K562 (cell line): ENCODE measurements around the gene MLLT1. TPM values are rescaled to one million over a fixed set of nuclear protein-coding genes. Genes with fewer than 3 reads are reported as not detected.
A peak's percentile ranks its signal among the peaks of the same experiment; 100 is the strongest.

Experiments
- BRCA1 ChIP-seq, 2 experiments: fragments of 450-650 bp in 1 of 2; sonication (generic) in 1 of 2; formaldehyde crosslinking in 1 of 2; IDR thresholded peaks; 2 replicates each; pipeline versions ENCODE4 v1.5.0 to v1.6.1; 2017 to 2020; ENCODE audit warnings: mild to moderate bottlenecking in 1 of 2, missing genetic modification reagents in 1 of 2
- HDAC3 ChIP-seq: fragments of 450-650 bp; IDR thresholded peaks from 2 replicates; pipeline ENCODE4 v1.6.1; 2018; ENCODE audit warnings: borderline replicate concordance, mild to moderate bottlenecking, moderate library complexity; ENCODE audit not compliant: partially characterized antibody
- KAT7 ChIP-seq: sonication (generic); formaldehyde crosslinking; IDR thresholded peaks from 2 replicates; pipeline ENCODE4 v1.8.0; 2022; ENCODE audit warnings: missing genetic modification reagents, mild to moderate bottlenecking, borderline replicate concordance
- MAX ChIP-seq: sonication (generic); formaldehyde crosslinking; IDR thresholded peaks from 2 replicates; pipeline ENCODE4 v1.9.0; 2022; ENCODE audit warnings: mild to moderate bottlenecking, missing genetic modification reagents
- NCOA1 ChIP-seq: fragments of 450-650 bp; IDR thresholded peaks from 2 replicates; pipeline ENCODE4 v1.6.1; 2016; ENCODE audit warnings: low read depth
- NFIC ChIP-seq: fragments of 450-650 bp; IDR thresholded peaks from 2 replicates; pipeline ENCODE4 v1.6.1; 2017; ENCODE audit warnings: mild to moderate bottlenecking, inconsistent platforms
- NR1H2 ChIP-seq: sonication (generic); formaldehyde crosslinking; IDR thresholded peaks from 2 replicates; pipeline ENCODE4 v1.4.0; 2020; ENCODE audit warnings: mild to moderate bottlenecking, missing genetic modification reagents
- SMAD3 ChIP-seq: fragments of 450-650 bp; formaldehyde crosslinking; conservative IDR thresholded peaks from 2 replicates; pipeline ENCODE4 v1.4.0; 2020; ENCODE audit warnings: mild to moderate bottlenecking
- SREBF1 ChIP-seq: fragments of 150-350 bp; IDR thresholded peaks from 2 replicates; pipeline ENCODE4 v1.6.1; 2014; ENCODE audit warnings: antibody characterized with exemption, low read depth, low read length, borderline replicate concordance
- TEAD1 ChIP-seq, 2 experiments: fragments of 450-650 bp in 1 of 2; sonication (generic) in 1 of 2; formaldehyde crosslinking; IDR thresholded peaks; 2 replicates each; pipeline versions ENCODE4 v1.4.0 to v1.8.0; 2020 to 2022; ENCODE audit warnings: mild to moderate bottlenecking in 2 of 2, missing genetic modification reagents in 1 of 2
- ZNF197 ChIP-seq: fragments of 200-800 bp; sonication (Bioruptor generic); IDR thresholded peaks from 2 replicates; pipeline ENCODE4 v1.6.1; 2016; ENCODE audit warnings: low read depth, missing genetic modification characterization, missing compliant biosample characterization
- ZNF282 ChIP-seq: sonication (generic); formaldehyde crosslinking; IDR thresholded peaks from 2 replicates; pipeline ENCODE4 v1.8.1; 2023; ENCODE audit warnings: missing genetic modification reagents
- ZNF444 ChIP-seq: fragments of 250-450 bp; sonication (Bioruptor Pico); IDR thresholded peaks from 2 replicates; pipeline ENCODE4 v1.4.0; 2020; ENCODE audit warnings: mild to moderate bottlenecking, moderate library complexity
- polyA plus RNA-seq, 8 experiments: library from polyadenylated mRNA; depleted of rRNA in 4 of 8; stranded (reverse) in 5 of 8; unstranded in 3 of 8; fragments of >200 nt; fragmentation: Nextera tagmentation in 2 of 8; fragmentation: Illumina TruSeq in 1 of 8; extraction: Ambion mirVana in 2 of 8; extraction: Trizol in 1 of 8; gene quantifications; 2 replicates each; pipeline versions ENCODE4 v1.2.1 to v1.2.3, GENCODE V29; 2011 to 2014; ENCODE audit warnings: inconsistent platforms in 1 of 8, missing spikeins in 1 of 8
- total RNA-seq, 7 experiments: library from RNA; depleted of rRNA in 6 of 7; stranded (reverse); fragments of >200 nt in 6 of 7; fragmentation: Illumina TruSeq in 2 of 7; extraction: Trizol in 2 of 7; gene quantifications; 2 replicates each; pipeline versions ENCODE4 v1.2.1 to v1.2.3, GENCODE V29; 2011 to 2021; ENCODE audit warnings: low replicate concordance in 1 of 7
- TF ChIP-seq, protein P1 (sequence below): fragments of 450-650 bp; IDR thresholded peaks from 2 replicates; pipeline ENCODE4 v1.7.0; 2016; ENCODE audit warnings: borderline replicate concordance
- TF ChIP-seq, protein P2 (sequence below): fragments of 450-650 bp; formaldehyde crosslinking; IDR thresholded peaks from 2 replicates; pipeline ENCODE4 v1.4.0; 2020; ENCODE audit warnings: mild to moderate bottlenecking, moderate library complexity
- TF ChIP-seq, protein P3 (sequence below): sonication (generic); formaldehyde crosslinking; IDR thresholded peaks from 2 replicates; pipeline ENCODE4 v1.8.1; 2022; ENCODE audit warnings: missing genetic modification reagents
- TF ChIP-seq, protein P4 (sequence below): fragments of 200-800 bp; sonication (Bioruptor generic); IDR thresholded peaks from 2 replicates; pipeline ENCODE4 v1.6.1; 2017; ENCODE audit warnings: missing genetic modification characterization, missing compliant biosample characterization
- TF ChIP-seq, protein P5 (sequence below): fragments of 450-650 bp; IDR thresholded peaks from 2 replicates; pipeline ENCODE4 v1.6.1; 2016

MLLT1 gene
- total and polyA plus RNA-seq, 9 of the 15 experiments (the other 6 are each of a cell fraction or from before 2014, with no cell fraction given), result 0.23 to 63.5 (median 15.4) TPM

DNA sequence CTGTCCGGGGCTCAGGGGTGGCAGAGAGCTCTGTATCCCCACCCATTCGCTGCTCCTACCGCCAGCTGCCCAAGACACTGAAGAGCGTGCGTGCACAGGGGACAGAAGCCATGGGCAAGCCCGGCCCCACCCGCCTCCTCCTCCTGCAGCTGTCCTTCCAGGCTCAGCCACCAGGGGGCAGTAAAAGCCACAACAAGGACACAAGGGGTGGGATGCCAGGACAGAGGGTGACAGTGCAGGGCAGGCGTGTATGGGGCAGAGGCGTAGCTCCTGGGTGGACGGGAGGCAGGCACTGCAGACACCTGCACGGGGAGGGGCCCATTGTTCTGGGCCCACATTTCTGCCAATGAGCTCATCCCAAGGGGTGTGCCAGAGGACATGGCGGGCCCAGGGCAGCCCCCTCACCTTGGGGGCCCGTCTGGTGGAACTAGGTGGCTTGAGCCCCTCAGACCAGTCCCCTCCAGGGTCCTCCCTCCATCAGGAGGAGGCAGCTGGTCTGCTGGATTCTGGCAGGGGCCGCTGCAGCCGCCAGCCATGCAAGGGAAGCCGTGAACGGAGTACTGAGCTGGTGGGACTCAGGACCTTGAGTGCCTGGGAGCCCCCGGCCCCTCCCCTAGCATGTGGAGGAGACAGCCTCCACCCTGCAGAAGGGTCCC lies 61.2 kb downstream of the MLLT1 start (continued):
- TF ChIP-seq ZNF444 (CRISPR knock-in tag) (no peak), TEAD1 (CRISPR knock-in tag; IDR thresholded peaks at IDR 0.05) (0 out of 4 replicates have a peak, but pooled peaks of 1 of the 2 experiments have one; percentile 41), NR1H2 (CRISPR knock-in tag) (no peak), SMAD3 (CRISPR knock-in tag) (no peak), HDAC3 (no peak), NCOA1 (no peak), ZNF197 (CRISPR knock-in tag) (no peak), SREBF1 (no peak), MAX (CRISPR knock-in tag) (peak; percentile 51; the same call in 1 of the 2 replicates), KAT7 (CRISPR knock-in tag) (no peak), BRCA1 (IDR thresholded peaks at IDR 0.05) (no peak), BRCA1 (CRISPR knock-in tag; IDR thresholded peaks at IDR 0.05) (no peak), NFIC (no peak; the same call in none of the 2 replicates), ZNF282 (CRISPR knock-in tag) (no peak)
- TF ChIP-seq, protein P1, sequence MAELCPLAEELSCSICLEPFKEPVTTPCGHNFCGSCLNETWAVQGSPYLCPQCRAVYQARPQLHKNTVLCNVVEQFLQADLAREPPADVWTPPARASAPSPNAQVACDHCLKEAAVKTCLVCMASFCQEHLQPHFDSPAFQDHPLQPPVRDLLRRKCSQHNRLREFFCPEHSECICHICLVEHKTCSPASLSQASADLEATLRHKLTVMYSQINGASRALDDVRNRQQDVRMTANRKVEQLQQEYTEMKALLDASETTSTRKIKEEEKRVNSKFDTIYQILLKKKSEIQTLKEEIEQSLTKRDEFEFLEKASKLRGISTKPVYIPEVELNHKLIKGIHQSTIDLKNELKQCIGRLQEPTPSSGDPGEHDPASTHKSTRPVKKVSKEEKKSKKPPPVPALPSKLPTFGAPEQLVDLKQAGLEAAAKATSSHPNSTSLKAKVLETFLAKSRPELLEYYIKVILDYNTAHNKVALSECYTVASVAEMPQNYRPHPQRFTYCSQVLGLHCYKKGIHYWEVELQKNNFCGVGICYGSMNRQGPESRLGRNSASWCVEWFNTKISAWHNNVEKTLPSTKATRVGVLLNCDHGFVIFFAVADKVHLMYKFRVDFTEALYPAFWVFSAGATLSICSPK, result no peak
- TF ChIP-seq, protein P2, sequence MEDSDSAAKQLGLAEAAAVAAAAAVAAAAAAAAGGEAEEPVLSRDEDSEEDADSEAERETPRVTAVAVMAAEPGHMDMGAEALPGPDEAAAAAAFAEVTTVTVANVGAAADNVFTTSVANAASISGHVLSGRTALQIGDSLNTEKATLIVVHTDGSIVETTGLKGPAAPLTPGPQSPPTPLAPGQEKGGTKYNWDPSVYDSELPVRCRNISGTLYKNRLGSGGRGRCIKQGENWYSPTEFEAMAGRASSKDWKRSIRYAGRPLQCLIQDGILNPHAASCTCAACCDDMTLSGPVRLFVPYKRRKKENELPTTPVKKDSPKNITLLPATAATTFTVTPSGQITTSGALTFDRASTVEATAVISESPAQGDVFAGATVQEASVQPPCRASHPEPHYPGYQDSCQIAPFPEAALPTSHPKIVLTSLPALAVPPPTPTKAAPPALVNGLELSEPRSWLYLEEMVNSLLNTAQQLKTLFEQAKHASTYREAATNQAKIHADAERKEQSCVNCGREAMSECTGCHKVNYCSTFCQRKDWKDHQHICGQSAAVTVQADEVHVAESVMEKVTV (CRISPR knock-in tag), result 0 out of 2 replicates have a peak, but pooled peaks have one; percentile 42
- TF ChIP-seq, protein P3, sequence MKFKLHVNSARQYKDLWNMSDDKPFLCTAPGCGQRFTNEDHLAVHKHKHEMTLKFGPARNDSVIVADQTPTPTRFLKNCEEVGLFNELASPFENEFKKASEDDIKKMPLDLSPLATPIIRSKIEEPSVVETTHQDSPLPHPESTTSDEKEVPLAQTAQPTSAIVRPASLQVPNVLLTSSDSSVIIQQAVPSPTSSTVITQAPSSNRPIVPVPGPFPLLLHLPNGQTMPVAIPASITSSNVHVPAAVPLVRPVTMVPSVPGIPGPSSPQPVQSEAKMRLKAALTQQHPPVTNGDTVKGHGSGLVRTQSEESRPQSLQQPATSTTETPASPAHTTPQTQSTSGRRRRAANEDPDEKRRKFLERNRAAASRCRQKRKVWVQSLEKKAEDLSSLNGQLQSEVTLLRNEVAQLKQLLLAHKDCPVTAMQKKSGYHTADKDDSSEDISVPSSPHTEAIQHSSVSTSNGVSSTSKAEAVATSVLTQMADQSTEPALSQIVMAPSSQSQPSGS (CRISPR knock-in tag), result no peak
- TF ChIP-seq, protein P4, sequence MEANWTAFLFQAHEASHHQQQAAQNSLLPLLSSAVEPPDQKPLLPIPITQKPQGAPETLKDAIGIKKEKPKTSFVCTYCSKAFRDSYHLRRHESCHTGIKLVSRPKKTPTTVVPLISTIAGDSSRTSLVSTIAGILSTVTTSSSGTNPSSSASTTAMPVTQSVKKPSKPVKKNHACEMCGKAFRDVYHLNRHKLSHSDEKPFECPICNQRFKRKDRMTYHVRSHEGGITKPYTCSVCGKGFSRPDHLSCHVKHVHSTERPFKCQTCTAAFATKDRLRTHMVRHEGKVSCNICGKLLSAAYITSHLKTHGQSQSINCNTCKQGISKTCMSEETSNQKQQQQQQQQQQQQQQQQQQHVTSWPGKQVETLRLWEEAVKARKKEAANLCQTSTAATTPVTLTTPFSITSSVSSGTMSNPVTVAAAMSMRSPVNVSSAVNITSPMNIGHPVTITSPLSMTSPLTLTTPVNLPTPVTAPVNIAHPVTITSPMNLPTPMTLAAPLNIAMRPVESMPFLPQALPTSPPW (CRISPR knock-in tag), result peak; percentile 89
- TF ChIP-seq, protein P5, sequence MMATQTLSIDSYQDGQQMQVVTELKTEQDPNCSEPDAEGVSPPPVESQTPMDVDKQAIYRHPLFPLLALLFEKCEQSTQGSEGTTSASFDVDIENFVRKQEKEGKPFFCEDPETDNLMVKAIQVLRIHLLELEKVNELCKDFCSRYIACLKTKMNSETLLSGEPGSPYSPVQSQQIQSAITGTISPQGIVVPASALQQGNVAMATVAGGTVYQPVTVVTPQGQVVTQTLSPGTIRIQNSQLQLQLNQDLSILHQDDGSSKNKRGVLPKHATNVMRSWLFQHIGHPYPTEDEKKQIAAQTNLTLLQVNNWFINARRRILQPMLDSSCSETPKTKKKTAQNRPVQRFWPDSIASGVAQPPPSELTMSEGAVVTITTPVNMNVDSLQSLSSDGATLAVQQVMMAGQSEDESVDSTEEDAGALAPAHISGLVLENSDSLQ, result no peak
